Measurements from ENCODE around the gene FAM193A.

DNA sequence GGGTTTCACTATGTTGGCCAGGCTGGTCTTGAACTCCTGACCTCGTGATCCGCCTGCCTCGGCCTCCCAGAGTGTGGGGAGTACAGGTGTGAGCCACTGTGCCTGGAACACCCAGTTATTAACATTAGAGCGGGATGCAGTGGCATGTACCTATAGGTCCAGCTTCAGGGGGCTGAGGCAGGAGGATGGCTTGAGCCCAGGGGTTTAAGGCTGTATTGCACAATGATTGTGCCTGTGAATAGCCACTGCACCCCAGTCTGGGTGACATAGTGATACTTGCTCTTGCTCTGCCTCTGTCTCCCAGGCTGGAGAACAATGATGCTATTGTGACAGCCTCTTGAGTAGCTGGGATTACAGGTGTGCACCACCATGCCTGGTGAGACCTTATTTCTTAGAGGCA, 39.8 kb downstream of the FAM193A start:
- TF ChIP-seq EZH2 (IDR thresholded peaks at IDR 0.05; ENCODE audit: low read depth, unreplicated experiment) (no peak), POLR2AphosphoS5 (IDR thresholded peaks at IDR 0.05; ENCODE audit: low read depth) (no peak), CREB1 (CRISPR knock-in tag; IDR thresholded peaks at IDR 0.05; ENCODE audit: low read depth) (no peak), EZH2phosphoT487 (IDR thresholded peaks at IDR 0.05; ENCODE audit: unreplicated experiment) (no peak), JUNB (IDR thresholded peaks at IDR 0.05; ENCODE audit: unreplicated experiment) (no peak), ZNF114 (CRISPR knock-in tag; IDR thresholded peaks at IDR 0.05) (no peak), NANOG (IDR thresholded peaks at IDR 0.05; ENCODE audit: borderline replicate concordance) (no peak), STAT1 (IDR thresholded peaks at IDR 0.05; ENCODE audit: unreplicated experiment) (no peak)
- TF ChIP-seq, protein P1, sequence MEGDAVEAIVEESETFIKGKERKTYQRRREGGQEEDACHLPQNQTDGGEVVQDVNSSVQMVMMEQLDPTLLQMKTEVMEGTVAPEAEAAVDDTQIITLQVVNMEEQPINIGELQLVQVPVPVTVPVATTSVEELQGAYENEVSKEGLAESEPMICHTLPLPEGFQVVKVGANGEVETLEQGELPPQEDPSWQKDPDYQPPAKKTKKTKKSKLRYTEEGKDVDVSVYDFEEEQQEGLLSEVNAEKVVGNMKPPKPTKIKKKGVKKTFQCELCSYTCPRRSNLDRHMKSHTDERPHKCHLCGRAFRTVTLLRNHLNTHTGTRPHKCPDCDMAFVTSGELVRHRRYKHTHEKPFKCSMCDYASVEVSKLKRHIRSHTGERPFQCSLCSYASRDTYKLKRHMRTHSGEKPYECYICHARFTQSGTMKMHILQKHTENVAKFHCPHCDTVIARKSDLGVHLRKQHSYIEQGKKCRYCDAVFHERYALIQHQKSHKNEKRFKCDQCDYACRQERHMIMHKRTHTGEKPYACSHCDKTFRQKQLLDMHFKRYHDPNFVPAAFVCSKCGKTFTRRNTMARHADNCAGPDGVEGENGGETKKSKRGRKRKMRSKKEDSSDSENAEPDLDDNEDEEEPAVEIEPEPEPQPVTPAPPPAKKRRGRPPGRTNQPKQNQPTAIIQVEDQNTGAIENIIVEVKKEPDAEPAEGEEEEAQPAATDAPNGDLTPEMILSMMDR (conservative IDR thresholded peaks at IDR 0.05; ENCODE audit: low read depth in 2 of 2): no peak
- TF ChIP-seq, protein P2, sequence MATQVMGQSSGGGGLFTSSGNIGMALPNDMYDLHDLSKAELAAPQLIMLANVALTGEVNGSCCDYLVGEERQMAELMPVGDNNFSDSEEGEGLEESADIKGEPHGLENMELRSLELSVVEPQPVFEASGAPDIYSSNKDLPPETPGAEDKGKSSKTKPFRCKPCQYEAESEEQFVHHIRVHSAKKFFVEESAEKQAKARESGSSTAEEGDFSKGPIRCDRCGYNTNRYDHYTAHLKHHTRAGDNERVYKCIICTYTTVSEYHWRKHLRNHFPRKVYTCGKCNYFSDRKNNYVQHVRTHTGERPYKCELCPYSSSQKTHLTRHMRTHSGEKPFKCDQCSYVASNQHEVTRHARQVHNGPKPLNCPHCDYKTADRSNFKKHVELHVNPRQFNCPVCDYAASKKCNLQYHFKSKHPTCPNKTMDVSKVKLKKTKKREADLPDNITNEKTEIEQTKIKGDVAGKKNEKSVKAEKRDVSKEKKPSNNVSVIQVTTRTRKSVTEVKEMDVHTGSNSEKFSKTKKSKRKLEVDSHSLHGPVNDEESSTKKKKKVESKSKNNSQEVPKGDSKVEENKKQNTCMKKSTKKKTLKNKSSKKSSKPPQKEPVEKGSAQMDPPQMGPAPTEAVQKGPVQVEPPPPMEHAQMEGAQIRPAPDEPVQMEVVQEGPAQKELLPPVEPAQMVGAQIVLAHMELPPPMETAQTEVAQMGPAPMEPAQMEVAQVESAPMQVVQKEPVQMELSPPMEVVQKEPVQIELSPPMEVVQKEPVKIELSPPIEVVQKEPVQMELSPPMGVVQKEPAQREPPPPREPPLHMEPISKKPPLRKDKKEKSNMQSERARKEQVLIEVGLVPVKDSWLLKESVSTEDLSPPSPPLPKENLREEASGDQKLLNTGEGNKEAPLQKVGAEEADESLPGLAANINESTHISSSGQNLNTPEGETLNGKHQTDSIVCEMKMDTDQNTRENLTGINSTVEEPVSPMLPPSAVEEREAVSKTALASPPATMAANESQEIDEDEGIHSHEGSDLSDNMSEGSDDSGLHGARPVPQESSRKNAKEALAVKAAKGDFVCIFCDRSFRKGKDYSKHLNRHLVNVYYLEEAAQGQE (IDR thresholded peaks at IDR 0.05; ENCODE audit: unreplicated experiment): no peak
- TF ChIP-seq, protein P3, sequence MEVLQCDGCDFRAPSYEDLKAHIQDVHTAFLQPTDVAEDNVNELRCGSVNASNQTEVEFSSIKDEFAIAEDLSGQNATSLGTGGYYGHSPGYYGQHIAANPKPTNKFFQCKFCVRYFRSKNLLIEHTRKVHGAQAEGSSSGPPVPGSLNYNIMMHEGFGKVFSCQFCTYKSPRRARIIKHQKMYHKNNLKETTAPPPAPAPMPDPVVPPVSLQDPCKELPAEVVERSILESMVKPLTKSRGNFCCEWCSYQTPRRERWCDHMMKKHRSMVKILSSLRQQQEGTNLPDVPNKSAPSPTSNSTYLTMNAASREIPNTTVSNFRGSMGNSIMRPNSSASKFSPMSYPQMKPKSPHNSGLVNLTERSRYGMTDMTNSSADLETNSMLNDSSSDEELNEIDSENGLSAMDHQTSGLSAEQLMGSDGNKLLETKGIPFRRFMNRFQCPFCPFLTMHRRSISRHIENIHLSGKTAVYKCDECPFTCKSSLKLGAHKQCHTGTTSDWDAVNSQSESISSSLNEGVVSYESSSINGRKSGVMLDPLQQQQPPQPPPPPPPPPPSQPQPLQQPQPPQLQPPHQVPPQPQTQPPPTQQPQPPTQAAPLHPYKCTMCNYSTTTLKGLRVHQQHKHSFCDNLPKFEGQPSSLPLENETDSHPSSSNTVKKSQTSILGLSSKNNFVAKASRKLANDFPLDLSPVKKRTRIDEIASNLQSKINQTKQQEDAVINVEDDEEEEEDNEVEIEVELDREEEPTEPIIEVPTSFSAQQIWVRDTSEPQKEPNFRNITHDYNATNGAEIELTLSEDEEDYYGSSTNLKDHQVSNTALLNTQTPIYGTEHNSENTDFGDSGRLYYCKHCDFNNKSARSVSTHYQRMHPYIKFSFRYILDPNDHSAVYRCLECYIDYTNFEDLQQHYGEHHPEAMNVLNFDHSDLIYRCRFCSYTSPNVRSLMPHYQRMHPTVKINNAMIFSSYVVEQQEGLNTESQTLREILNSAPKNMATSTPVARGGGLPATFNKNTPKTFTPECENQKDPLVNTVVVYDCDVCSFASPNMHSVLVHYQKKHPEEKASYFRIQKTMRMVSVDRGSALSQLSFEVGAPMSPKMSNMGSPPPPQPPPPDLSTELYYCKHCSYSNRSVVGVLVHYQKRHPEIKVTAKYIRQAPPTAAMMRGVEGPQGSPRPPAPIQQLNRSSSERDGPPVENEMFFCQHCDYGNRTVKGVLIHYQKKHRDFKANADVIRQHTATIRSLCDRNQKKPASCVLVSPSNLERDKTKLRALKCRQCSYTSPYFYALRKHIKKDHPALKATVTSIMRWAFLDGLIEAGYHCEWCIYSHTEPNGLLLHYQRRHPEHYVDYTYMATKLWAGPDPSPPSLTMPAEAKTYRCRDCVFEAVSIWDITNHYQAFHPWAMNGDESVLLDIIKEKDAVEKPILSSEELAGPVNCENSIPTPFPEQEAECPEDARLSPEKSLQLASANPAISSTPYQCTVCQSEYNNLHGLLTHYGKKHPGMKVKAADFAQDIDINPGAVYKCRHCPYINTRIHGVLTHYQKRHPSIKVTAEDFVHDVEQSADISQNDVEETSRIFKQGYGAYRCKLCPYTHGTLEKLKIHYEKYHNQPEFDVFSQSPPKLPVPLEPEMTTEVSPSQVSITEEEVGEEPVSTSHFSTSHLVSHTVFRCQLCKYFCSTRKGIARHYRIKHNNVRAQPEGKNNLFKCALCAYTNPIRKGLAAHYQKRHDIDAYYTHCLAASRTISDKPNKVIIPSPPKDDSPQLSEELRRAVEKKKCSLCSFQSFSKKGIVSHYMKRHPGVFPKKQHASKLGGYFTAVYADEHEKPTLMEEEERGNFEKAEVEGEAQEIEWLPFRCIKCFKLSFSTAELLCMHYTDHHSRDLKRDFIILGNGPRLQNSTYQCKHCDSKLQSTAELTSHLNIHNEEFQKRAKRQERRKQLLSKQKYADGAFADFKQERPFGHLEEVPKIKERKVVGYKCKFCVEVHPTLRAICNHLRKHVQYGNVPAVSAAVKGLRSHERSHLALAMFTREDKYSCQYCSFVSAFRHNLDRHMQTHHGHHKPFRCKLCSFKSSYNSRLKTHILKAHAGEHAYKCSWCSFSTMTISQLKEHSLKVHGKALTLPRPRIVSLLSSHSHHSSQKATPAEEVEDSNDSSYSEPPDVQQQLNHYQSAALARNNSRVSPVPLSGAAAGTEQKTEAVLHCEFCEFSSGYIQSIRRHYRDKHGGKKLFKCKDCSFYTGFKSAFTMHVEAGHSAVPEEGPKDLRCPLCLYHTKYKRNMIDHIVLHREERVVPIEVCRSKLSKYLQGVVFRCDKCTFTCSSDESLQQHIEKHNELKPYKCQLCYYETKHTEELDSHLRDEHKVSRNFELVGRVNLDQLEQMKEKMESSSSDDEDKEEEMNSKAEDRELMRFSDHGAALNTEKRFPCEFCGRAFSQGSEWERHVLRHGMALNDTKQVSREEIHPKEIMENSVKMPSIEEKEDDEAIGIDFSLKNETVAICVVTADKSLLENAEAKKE (CRISPR knock-in tag; IDR thresholded peaks at IDR 0.05): no peak
- TF ChIP-seq, protein P4, sequence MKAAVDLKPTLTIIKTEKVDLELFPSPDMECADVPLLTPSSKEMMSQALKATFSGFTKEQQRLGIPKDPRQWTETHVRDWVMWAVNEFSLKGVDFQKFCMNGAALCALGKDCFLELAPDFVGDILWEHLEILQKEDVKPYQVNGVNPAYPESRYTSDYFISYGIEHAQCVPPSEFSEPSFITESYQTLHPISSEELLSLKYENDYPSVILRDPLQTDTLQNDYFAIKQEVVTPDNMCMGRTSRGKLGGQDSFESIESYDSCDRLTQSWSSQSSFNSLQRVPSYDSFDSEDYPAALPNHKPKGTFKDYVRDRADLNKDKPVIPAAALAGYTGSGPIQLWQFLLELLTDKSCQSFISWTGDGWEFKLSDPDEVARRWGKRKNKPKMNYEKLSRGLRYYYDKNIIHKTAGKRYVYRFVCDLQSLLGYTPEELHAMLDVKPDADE (IDR thresholded peaks at IDR 0.05): no peak
